ENCODE results near the gene TUSC2.

Gene TUSC2

GRCh38 chr3:50334339-50335075 lies 6.5 kb upstream of the TUSC2 start:
- DNase-seq = no peak

GRCh38 chr3:50333744-50334328 lies 5.8 kb upstream of the TUSC2 start:
- DNase-seq = peak; percentile 38

- DNase-seq = no peak
These were observed 3.4 kb upstream of the TUSC2 start for GRCh38 chr3:50331364-50331907.

DNA sequence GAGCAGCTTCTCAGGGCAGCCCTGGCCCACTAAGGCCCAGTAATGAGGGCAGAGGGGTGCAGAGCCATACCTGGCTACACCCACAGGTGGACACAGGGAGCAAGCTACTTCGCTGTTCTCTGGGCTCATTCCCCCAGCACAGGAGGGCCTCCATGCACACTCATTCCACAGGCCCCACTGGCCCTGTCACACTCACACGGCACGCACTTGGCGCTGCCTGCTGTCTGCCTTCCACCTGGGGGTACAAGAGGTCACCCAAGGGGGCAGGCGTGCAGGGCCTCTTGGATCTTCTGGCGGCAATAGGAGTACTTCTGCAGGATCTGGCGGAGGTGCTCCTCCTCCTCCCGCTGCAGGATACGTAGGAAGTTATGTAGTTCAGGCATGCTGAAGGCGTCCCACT lies 2.3 kb upstream of the TUSC2 start:
- DNase-seq = no peak

DNA sequence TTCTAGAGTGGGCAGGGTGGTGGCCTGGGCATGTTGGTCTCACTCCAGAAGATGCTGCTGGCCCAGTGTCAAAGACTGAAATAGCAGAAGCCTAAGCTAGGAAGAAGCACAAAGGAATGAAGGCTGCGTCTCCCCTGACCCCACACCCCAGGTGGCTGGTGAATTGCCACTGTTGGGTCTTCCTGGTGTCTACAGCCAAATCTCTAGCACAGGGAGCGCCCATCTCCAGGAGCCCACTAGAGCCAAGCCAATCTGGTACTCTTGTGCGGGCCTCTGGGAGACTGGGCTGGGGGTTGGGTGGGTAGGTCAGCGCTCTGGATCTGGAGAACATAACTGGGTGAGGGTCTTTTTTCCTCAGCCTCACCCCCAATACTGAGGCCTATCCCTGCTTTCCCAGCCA lies 894 bp downstream of the TUSC2 start:
- no peak for DNase-seq

- DNase-seq = no peak
These were observed 1.9 kb downstream of the TUSC2 start for GRCh38 chr3:50326182-50326541.

DNA sequence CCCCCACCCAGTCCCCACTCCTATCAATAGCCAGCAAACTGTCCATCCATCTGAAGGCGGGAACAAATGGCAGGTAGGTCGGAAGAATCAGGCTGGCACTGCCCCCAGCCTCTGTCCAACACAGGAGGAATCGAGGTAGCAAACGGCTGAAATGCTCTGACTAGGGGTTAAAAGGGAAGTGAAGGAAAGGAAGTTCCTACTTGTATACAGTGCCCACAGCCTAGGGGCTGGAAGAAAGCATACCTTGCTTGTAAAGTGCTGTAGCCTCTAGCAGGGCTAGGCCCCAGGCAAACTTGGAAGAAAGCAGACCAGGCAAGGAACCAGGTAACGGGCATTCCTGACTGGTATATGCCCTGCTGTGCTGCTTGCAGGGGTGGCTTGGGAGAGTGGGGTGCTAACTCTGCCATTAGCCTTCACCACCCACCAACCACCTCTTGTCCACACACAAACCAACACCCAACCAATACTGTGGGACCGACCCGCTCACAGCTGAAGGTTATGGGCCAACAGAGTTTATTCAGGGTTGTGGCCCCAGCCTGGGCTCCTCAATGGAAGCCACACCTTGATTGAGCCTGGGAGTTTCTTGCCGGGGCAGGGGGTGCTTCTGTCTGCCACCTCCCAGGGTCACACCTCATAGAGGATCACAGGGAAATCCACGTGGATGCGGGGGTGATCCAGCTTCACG lies 2.4 kb downstream of the TUSC2 start:
- no peak for DNase-seq

DNA sequence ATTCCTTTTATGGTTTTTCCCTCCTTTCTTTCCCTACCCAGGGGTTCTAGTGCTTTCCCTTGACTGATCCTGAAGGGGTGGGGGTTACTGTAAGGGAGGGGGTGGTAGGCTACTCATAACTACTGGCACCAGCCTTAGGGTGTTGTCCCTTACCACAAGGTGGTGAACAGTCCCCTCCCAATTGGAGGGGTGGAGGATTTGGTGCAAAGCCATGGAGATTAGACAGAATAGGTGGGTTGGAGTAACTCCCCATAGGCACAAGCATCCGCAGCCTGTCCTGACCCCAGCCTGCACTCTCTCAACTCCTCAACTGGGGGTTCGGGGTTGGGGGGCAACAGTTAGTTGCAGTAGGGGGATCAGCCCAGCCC lies 2.9 kb downstream of the TUSC2 start:
- DNase-seq = no peak

DNA sequence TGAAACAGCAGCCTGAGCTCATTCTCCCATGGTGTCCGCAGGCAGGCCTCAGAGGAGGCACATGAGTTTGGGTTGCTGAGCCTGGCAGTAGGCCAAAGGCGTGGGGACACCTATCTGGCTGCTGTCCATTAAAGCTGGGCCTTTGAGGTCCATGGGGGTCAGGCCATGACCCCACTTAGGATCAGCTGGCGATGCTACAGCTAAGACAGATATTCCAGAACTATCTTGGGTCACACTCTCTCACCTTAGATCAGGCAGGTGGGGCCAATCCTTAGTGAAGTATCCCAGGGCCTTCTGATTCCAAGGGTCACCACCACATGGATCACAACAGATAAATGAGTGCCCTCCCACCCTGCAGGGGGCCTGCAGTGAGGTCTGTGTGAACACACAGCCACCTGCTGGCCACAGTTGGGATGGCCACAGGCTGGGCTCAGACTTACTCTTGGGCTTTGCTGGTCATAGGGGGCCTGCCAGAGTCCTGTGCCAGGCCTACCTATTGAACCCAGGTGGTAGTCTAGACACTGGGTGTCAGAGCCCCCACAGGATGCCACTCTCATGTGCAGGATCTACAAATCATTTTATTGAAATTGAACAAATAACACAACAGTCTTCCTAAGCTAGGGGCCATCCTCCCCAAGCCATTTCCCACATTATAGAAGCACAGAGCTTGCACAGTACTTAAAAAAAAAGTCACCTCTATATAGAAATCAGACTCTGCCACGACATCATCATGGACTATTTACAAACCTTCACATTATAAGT lies 3.5 kb downstream of the TUSC2 start:
- peak; percentile 71 for DNase-seq

GRCh38 chr3:50323614-50324199 lies 4.3 kb downstream of the TUSC2 start:
- DNase-seq = no peak

DNA sequence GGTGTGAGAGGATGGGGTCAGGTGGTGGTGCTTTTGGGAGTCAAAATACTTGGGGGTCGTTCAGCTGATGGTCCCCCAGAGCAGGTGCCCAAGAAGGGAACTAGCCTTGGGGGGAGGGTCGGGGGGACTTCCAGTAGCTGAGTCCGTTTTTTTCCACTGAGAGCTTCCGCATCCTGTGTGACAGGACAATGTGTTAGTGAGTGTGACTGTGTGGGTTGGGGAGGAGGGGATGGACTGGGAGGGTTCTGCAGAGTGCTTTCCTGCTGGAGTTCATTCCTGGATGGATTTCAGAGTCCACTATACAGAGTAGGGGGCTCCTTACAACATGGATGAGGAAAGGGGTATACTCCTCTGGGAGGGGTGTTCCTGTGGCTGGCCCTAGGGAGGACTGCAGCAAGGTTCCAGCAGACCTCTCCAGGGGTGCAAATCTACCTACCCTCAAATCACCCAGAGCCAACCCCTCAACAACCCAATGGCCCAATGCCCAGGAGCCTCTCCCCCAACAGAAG lies 4.9 kb downstream of the TUSC2 start:
- no peak for DNase-seq

- no peak for DNase-seq
These were observed 5.5 kb downstream of the TUSC2 start, which contains the start of gene HYAL2 for GRCh38 chr3:50322386-50323091. TSS of gene HYAL2 (minus strand) at chr3:50322745. CDS start at chr3:50320489, 2,256 bp downstream.

DNA sequence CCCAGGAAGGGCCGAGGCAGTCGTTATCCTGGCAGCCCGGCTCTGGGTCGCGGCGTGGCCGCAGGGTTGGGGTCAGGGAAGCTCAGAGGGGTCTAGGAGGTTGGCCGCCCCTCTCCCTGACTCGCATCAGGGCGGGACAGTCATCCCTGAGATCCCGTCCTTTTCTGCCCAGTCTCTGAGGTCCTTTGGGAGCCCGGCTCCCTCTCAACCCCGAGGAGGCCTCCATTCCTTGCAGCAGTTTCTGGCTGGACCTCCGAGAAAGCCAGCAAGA lies 6.0 kb downstream of the TUSC2 start:
- no peak for DNase-seq

DNA sequence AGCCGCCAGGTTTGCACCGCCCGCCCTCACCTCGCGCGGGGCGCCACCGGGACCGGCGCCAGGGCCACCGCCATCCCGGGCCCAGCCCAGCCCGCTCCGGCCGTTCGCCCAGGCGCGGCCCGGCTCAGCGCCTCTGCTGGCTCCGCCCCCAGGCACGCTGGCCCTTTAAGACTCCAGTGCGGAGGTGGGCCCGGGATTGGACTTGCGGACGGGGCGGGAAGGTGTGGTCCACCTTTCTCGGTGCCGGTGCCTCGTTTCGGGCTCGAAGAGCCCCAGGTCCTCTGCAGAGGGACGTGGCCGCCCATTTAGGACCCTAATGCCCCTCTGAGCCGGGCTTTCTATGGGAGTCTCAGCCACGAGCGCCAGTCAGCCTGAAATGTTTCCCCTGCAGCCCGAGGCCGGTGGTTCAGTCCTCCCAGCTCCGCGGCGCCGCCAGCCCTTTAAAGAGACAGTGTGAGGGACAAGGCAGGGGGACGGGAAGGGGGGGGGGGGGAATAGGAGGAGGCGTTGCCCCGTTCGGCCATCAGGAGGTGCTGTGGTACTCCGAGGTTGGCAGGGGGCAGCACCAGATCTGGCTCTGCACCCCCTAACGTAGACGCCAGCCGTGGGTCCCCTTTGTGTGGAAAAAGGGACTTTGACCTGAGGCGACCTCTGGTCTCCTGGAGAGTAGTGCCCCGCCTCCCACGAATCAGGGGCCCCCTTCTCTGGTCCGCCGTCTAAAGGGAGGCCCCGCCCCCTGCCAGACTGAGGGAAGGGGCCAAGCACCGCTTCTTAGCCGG lies 6.5 kb downstream of the TUSC2 start:
- peak; percentile 89 for DNase-seq

DNA sequence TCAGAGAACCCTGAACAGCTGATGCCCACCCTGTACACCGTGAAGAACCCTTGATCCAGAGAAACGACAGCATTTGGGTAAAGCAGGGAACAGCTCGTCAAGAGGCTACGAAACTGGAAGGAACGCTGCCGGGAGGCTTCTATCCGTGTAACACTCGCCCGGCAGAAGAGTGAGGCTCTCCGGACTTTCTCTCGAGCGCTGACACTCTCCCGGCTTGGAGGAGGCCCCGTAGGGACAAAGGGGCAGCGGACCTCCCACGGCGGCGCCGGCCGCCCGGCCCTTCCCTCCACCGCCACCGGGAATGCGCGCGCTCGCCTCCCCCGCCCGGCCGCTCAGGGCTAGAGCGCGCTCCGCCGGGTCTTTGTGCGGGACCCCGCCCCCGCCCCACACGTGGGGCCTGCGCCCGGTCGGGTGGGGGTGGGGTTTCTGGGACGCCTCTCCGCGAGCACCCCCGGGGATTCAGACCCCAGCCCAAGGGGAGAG lies 7.1 kb downstream of the TUSC2 start:
- peak; percentile 73 for DNase-seq

DNA sequence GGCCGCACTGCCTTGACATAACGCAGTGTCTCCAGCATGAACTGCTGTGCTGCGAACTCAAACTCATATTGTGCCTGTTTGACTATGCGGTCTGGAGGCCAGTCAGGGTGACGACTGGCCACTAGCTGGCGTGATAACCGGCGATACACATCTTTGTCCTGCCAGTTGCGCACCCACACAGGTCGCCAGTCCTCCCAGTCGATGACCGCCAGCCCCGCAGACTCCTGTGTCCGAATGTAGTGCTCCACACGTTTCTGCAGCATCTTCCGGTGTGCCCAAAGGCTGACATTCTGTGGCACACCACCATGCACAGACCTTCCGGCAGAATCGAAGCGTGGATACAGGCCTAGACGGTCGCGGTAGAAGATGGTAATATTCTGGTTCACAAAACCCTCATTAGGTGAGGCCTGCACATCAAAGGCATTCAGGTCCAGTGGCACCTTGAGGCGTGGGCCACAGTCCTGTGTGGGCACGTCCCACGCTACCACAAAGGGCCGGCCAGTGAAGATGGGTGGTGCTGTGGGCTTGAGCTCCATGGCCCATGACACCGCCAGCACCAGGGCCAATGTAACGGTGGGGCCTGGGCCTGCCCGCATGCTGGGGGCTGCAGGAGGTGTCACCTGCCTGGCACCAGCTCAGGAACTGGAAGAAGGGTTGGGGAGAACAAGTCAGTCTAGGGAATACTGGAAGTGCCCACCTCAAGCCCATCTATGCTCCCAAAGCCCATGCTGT lies 8.0 kb downstream of the TUSC2 start:
- DNase-seq = no peak

DNA sequence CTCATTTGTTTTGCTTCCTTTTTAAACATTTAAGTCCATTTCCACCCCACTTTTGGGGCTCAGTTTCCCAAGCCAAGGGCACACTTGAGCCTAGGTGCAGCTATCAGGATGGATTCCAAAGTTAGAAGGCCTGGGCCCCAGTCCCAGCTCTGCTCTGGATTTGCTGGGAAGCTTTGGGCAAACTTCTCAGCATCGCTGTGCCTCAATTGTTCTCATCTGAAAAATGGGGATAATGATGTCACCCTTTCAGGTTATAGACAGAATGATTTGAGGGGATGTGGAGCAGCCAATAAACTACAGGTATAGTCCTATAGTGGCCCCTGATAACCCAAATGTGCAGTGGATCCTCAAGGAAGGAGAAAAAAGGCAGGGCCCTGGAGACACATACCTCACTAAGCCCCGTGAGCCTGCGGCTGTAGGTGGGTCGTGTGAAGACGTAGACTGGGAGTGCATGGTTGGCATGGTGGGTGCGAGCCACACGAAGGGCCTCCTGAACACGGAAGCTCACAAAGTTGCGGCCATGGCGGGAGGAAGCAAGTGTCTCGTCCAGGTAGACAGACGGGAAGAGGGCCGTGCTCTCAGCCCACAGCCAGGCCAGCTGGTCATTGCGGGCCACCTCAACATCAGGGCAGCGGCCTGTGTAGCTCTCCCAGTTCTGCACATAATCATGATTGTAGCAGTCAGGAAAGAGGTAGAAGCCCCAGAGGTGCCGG lies 8.7 kb downstream of the TUSC2 start:
- no peak for DNase-seq

GRCh38 chr3:50318615-50319014 lies 9.4 kb downstream of the TUSC2 start:
- DNase-seq = no peak

DNA sequence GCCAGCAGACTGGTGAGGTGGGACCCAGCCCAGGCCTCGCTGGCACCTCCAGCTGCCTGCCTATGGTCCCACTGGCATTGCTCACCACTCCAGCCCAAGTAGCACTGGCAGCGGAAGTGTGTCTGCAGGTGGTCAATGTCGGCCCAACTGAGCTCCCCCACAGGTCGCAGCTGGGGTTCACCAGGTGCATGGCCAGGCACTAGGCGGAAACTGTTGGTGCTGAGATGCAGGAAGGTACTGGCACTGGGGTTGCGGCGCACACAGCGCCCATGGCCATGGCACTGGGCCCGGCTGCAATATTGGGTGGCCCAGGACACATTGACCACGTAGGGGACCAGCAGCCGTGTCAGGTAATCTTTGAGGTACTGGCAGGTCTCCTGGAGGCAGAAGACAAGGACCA lies 9.9 kb downstream of the TUSC2 start:
- no peak for DNase-seq

DNA sequence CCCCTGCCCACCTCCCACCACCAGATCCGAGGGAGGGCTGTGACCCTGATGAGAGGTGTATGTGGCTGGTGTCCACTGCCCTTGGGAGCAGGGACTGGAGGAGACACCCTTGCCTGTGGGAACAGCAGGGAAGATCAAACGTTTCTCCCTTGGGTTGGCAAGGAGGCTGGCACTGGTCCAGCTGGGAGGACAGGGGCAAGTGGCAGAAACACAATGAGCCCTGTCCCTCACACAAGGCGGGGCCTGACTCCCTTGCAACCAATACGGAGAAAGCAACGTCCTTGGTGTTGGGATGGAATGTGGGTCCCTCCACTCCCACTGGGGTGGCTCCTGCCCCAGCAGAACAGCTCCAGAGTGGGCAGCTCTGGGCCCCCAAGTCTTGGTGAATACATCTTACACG lies 10.7 kb downstream of the TUSC2 start:
- DNase-seq = no peak
